GM21447 (cell line): Measurements from ENCODE around the gene CDH1.

Experiments used
- ATAC-seq: cut with Tn5 transposase; IDR thresholded peaks from one replicate; pipeline ENCODE4 v1.9.1; 2021; ENCODE audit not compliant: unreplicated experiment

Gene CDH1

GRCh38 chr16:68843482-68844210 lies 106.6 kb downstream of the CDH1 start, which contains the start of gene TANGO6:
TANGO6 (plus strand) TSS chr16:68843531; CDS start chr16:68843618, 87 bp downstream.
- peak; percentile 88 for ATAC-seq

- no peak for ATAC-seq
Measured at GRCh38 chr16:68844211-68844564, 107.1 kb downstream of the CDH1 start.

GRCh38 chr16:68848786-68849185 lies 111.7 kb downstream of the CDH1 start:
- ATAC-seq = no peak

- ATAC-seq = no peak
Measured at GRCh38 chr16:68850481-68850880, 113.4 kb downstream of the CDH1 start.

- ATAC-seq = no peak
Measured at GRCh38 chr16:68851601-68852000, 114.5 kb downstream of the CDH1 start.

- no peak for ATAC-seq
Measured at GRCh38 chr16:68857479-68857878, 120.4 kb downstream of the CDH1 start.

GRCh38 chr16:68859828-68860227 lies 122.7 kb downstream of the CDH1 start:
- ATAC-seq = no peak

- no peak for ATAC-seq
Measured at GRCh38 chr16:68860978-68861892, 124.1 kb downstream of the CDH1 start.

- no peak for ATAC-seq
Measured at GRCh38 chr16:68866933-68867332, 129.8 kb downstream of the CDH1 start.

- ATAC-seq = no peak
Measured at GRCh38 chr16:68869492-68870088, 132.5 kb downstream of the CDH1 start.

GRCh38 chr16:68873635-68874471 lies 136.8 kb downstream of the CDH1 start:
- no peak for ATAC-seq

GRCh38 chr16:68875871-68876270 lies 138.8 kb downstream of the CDH1 start:
- no peak for ATAC-seq

- ATAC-seq = no peak
Measured at GRCh38 chr16:68883685-68884084, 146.6 kb downstream of the CDH1 start.

- ATAC-seq = no peak
Measured at GRCh38 chr16:68884401-68884800, 147.3 kb downstream of the CDH1 start.
